B cell (primary cell): ENCODE measurements around the gene FBLN2.

Source experiments
- CTCF ChIP-seq: fragments of 200-600 bp; IDR thresholded peaks from one replicate; pipeline ENCODE4 v1.8.0; 2022; ENCODE audit warnings: antibody characterized with exemption, mild to moderate bottlenecking
- EZH2 ChIP-seq: IDR thresholded peaks from 2 replicates; pipeline ENCODE4 v1.6.1; 2012; ENCODE audit warnings: borderline replicate concordance, low read depth, mild to moderate bottlenecking, moderate library complexity, low read length; ENCODE audit not compliant: insufficient read depth, poor library complexity, severe bottlenecking

DNA sequence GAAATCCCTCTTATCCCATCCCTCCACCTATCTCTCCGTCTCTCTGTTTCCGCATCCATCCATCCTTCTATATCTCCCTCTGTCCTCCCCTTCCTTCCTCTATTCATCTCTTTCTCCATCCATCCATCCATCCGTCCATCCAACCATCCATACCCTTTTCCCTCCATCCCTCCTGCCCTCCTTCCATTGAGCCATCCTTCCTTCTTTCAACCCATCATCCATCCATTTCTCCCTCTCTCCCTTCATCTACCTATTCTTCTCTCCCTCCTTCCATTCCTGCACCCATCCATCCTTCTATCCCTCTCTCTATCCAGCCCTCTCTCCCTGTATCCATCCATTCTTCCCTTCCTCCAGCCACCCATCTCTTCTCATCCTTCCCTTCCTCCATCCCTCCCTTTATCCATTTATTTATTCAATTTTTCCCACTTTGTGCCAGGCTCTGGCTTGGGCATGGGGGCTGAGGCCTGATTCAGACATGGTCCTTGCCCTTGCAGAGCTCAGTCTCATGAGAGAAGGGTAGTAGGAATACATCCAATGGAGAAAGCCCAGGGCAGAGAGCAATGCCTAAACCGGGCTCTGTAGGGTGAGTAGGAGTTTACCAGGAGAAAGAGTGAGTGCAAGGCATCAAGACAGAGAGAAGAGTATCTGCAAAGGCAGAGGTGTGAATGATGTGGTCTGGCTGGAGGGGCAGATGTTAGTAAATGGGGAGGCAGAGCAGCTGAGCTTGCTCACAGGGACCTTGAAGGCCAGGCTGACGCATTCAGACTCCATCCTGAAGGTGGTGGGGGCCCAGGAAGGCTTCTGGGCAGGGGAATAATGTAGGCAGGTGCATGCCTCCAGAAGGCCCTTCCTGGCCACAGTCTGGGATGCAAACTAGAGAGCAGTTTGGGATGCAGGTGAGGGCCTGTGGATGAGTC lies 19.5 kb upstream of the FBLN2 start:
- TF ChIP-seq CTCF: no peak
- TF ChIP-seq EZH2: no peak
